Neutrophil (primary cell): ENCODE data around the gene RET.

Source experiments
- H3K27ac ChIP-seq: fragments of 200-600 bp; sonication (generic); 2 replicates; pipeline ENCODE4 v1.5.1; 2016; ENCODE audit warnings: mild to moderate bottlenecking, moderate library complexity
- H3K27me3 ChIP-seq: fragments of 200-600 bp; sonication (generic); 2 replicates; pipeline ENCODE4 v1.6.0; 2016; ENCODE audit warnings: mild to moderate bottlenecking
- H3K36me3 ChIP-seq: fragments of 200-600 bp; sonication (generic); 2 replicates; pipeline ENCODE4 v1.5.1; 2017
- H3K4me1 ChIP-seq, 2 experiments: fragments of 200-600 bp in 1 of 2; sonication (generic) in 1 of 2; 1 replicate in 1 of 2; 2 replicates in 1 of 2; pipeline versions ENCODE4 v1.5.1 to v1.6.1; 2013 to 2016; ENCODE audit warnings: low read depth in 1 of 2, low read length in 1 of 2, mild to moderate bottlenecking in 1 of 2, moderate library complexity in 1 of 2; ENCODE audit not compliant: control insufficient read depth in 1 of 2, insufficient read depth in 1 of 2
- H3K4me3 ChIP-seq, 2 experiments: fragments of 200-600 bp in 1 of 2; sonication (generic) in 1 of 2; 1 replicate in 1 of 2; 2 replicates in 1 of 2; pipeline ENCODE4 v1.5.1; 2013 to 2016; ENCODE audit warnings: low read depth in 1 of 2, low read length in 1 of 2, mild to moderate bottlenecking in 1 of 2, moderate library complexity in 1 of 2
- H3K9me3 ChIP-seq: fragments of 200-600 bp; sonication (generic); 2 replicates; pipeline ENCODE4 v1.5.1; 2016
- CTCF ChIP-seq: fragments of 200-600 bp; sonication (generic); IDR thresholded peaks from 2 replicates; pipeline ENCODE4 v1.5.1; 2016; ENCODE audit warnings: antibody characterized with exemption

RET gene

GRCh38 chr10:43128331-43128730 is 51.5 kb downstream of the RET start:
- Histone ChIP-seq H3K27ac (no peak overlapping the region), H3K4me1 (no peaks in the 10 kb centered on the region), H3K36me3 (no peaks in the 10 kb centered on the region), H3K4me3 (no peak overlapping the region), H3K27me3 (no peaks in the 10 kb centered on the region), H3K9me3 (no peaks in the 10 kb centered on the region)
- no peak for TF ChIP-seq CTCF

GRCh38 chr10:43128958-43129706 is 52.3 kb downstream of the RET start:
- H3K27ac ChIP-seq: no peak overlapping the region
- H3K27me3 ChIP-seq: no peaks in the 10 kb centered on the region
- TF ChIP-seq CTCF: no peak
- no peaks in the 10 kb centered on the region for H3K9me3 ChIP-seq
- no peaks in the 10 kb centered on the region for H3K4me1 ChIP-seq
- no peak overlapping the region for H3K4me3 ChIP-seq
- no peaks in the 10 kb centered on the region for H3K36me3 ChIP-seq

GRCh38 chr10:43130770-43131171 is 53.9 kb downstream of the RET start:
- Histone ChIP-seq H3K27ac (no peak overlapping the region), H3K27me3 (no peaks in the 10 kb centered on the region)

GRCh38 chr10:43131256-43131655 is 54.4 kb downstream of the RET start:
- no peak for TF ChIP-seq CTCF
- Histone ChIP-seq H3K4me1 (no peaks in the 10 kb centered on the region), H3K27me3 (no peaks in the 10 kb centered on the region), H3K27ac (no peak overlapping the region), H3K9me3 (no peaks in the 10 kb centered on the region), H3K4me3 (no peak overlapping the region), H3K36me3 (no peaks in the 10 kb centered on the region)

More at GRCh38 chr10:43130770-43131171, 53.9 kb downstream of the RET start:
- Histone ChIP-seq H3K4me3 (no peak overlapping the region), H3K36me3 (no peaks in the 10 kb centered on the region), H3K4me1 (no peaks in the 10 kb centered on the region), H3K9me3 (no peaks in the 10 kb centered on the region)
- TF ChIP-seq CTCF: no peak

GRCh38 chr10:43131906-43132305 is 55.0 kb downstream of the RET start:
- TF ChIP-seq CTCF: no peak
- H3K36me3 ChIP-seq: no peaks in the 10 kb centered on the region
- H3K4me1 ChIP-seq: peaks cover 0 to under 1% of the 10 kb centered on the region in 2 experiments
- no peak overlapping the region for H3K27ac ChIP-seq
- no peaks in the 10 kb centered on the region for H3K27me3 ChIP-seq
- H3K9me3 ChIP-seq: no peaks in the 10 kb centered on the region
- no peak overlapping the region for H3K4me3 ChIP-seq
